ENCODE measurements around the gene MLLT1. TPM values are rescaled to one million over a fixed set of nuclear protein-coding genes. Genes with fewer than 3 reads are reported as not detected.

MLLT1 gene
- total RNA-seq, 1 experiment from 2014 or later, result 13.4 TPM

- peaks cover 70% of the 10 kb centered on the region for H3K36me3 ChIP-seq
- H3K27me3 ChIP-seq (replicated peaks), result no peaks in the 10 kb centered on the region
- no peak overlapping the region for H3K27ac ChIP-seq
- H3K4me3 ChIP-seq, result no peak overlapping the region
- no peak for DNase-seq (ENCODE audit: low read depth in 1 of 2, low spot score in 2 of 2)
- peaks cover 11% of the 10 kb centered on the region for H3K4me1 ChIP-seq (replicated peaks)
- no peaks in the 10 kb centered on the region for H3K9me3 ChIP-seq (replicated peaks)
These were observed 56.1 kb downstream of the MLLT1 start for GRCh38 chr19:6223461-6224307.

GRCh38 chr19:6222884-6223283, 56.9 kb downstream of the MLLT1 start:
- DNase-seq (ENCODE audit: low read depth in 1 of 2, low spot score in 2 of 2), result no peak
- no peaks in the 10 kb centered on the region for H3K27me3 ChIP-seq (replicated peaks)
- H3K4me1 ChIP-seq (replicated peaks), result peaks cover 7% of the 10 kb centered on the region
- peaks cover 74% of the 10 kb centered on the region for H3K36me3 ChIP-seq
- H3K27ac ChIP-seq, result no peak overlapping the region
- H3K9me3 ChIP-seq (replicated peaks), result no peaks in the 10 kb centered on the region
- H3K4me3 ChIP-seq, result no peak overlapping the region

GRCh38 chr19:6221878-6222746, 57.7 kb downstream of the MLLT1 start:
- no peak overlapping the region for H3K27ac ChIP-seq
- no peaks in the 10 kb centered on the region for H3K9me3 ChIP-seq (replicated peaks)
- H3K4me3 ChIP-seq, result no peak overlapping the region
- no peak for DNase-seq (ENCODE audit: low read depth in 1 of 2, low spot score in 2 of 2)
- peaks cover 6% of the 10 kb centered on the region for H3K4me1 ChIP-seq (replicated peaks)
- no peaks in the 10 kb centered on the region for H3K27me3 ChIP-seq (replicated peaks)
- peaks cover 74% of the 10 kb centered on the region for H3K36me3 ChIP-seq

GRCh38 chr19:6221220-6221877, 58.4 kb downstream of the MLLT1 start:
- Histone ChIP-seq H3K27ac (no peak overlapping the region), H3K4me1 (replicated peaks) (peaks cover 6% of the 10 kb centered on the region), H3K27me3 (replicated peaks) (no peaks in the 10 kb centered on the region), H3K4me3 (no peak overlapping the region), H3K36me3 (peaks cover 67% of the 10 kb centered on the region), H3K9me3 (replicated peaks) (no peaks in the 10 kb centered on the region)
- no peak for DNase-seq (ENCODE audit: low read depth in 1 of 2, low spot score in 2 of 2)

GRCh38 chr19:6220385-6221191, 59.2 kb downstream of the MLLT1 start:
- H3K4me3 ChIP-seq, result no peak overlapping the region
- no peaks in the 10 kb centered on the region for H3K9me3 ChIP-seq (replicated peaks)
- peaks cover 61% of the 10 kb centered on the region for H3K36me3 ChIP-seq
- H3K4me1 ChIP-seq (replicated peaks), result peaks cover 6% of the 10 kb centered on the region
- DNase-seq (ENCODE audit: low read depth in 1 of 2, low spot score in 2 of 2), result no peak
- no peaks in the 10 kb centered on the region for H3K27me3 ChIP-seq (replicated peaks)
- no peak overlapping the region for H3K27ac ChIP-seq

GRCh38 chr19:6219586-6220290, 60.0 kb downstream of the MLLT1 start:
- H3K9me3 ChIP-seq (replicated peaks), result no peaks in the 10 kb centered on the region
- H3K36me3 ChIP-seq, result peaks cover 61% of the 10 kb centered on the region
- H3K27me3 ChIP-seq (replicated peaks), result no peaks in the 10 kb centered on the region
- no peak overlapping the region for H3K4me3 ChIP-seq
- no peak overlapping the region for H3K27ac ChIP-seq
- peaks cover 6% of the 10 kb centered on the region for H3K4me1 ChIP-seq (replicated peaks)
- DNase-seq (ENCODE audit: low read depth in 1 of 2, low spot score in 2 of 2), result no peak

- Histone ChIP-seq H3K4me3 (no peak overlapping the region), H3K4me1 (replicated peaks) (peaks cover 6% of the 10 kb centered on the region)
- DNase-seq (ENCODE audit: low read depth in 1 of 2, low spot score in 2 of 2), result no peak
These were observed 60.6 kb downstream of the MLLT1 start for GRCh38 chr19:6219147-6219525.

GRCh38 chr19:6218491-6219146, 61.2 kb downstream of the MLLT1 start:
- H3K4me3 ChIP-seq, result no peak overlapping the region
- H3K27me3 ChIP-seq (replicated peaks), result no peaks in the 10 kb centered on the region
- H3K27ac ChIP-seq, result no peak overlapping the region
- peaks cover 58% of the 10 kb centered on the region for H3K36me3 ChIP-seq
- peaks cover 6% of the 10 kb centered on the region for H3K4me1 ChIP-seq (replicated peaks)
- peak; percentile 80 to 90 for DNase-seq (ENCODE audit: low read depth in 1 of 2, low spot score in 2 of 2)
- no peaks in the 10 kb centered on the region for H3K9me3 ChIP-seq (replicated peaks)

More at GRCh38 chr19:6219147-6219525, 60.6 kb downstream of the MLLT1 start:
- Histone ChIP-seq H3K27me3 (replicated peaks) (no peaks in the 10 kb centered on the region), H3K36me3 (peaks cover 61% of the 10 kb centered on the region), H3K9me3 (replicated peaks) (no peaks in the 10 kb centered on the region), H3K27ac (no peak overlapping the region)

GRCh38 chr19:6217752-6218334, 61.9 kb downstream of the MLLT1 start:
- Histone ChIP-seq H3K27me3 (replicated peaks) (no peaks in the 10 kb centered on the region), H3K4me1 (replicated peaks) (peaks cover 6% of the 10 kb centered on the region), H3K9me3 (replicated peaks) (no peaks in the 10 kb centered on the region), H3K27ac (no peak overlapping the region), H3K36me3 (peaks cover 58% of the 10 kb centered on the region), H3K4me3 (no peak overlapping the region)
- DNase-seq (ENCODE audit: low read depth in 1 of 2, low spot score in 2 of 2), result no peak

GRCh38 chr19:6216996-6217751, 62.6 kb downstream of the MLLT1 start:
- Histone ChIP-seq H3K27ac (no peak overlapping the region), H3K4me3 (no peak overlapping the region), H3K4me1 (replicated peaks) (peaks cover 6% of the 10 kb centered on the region), H3K9me3 (replicated peaks) (no peaks in the 10 kb centered on the region), H3K27me3 (replicated peaks) (no peaks in the 10 kb centered on the region), H3K36me3 (peaks cover 64% of the 10 kb centered on the region)
- no peak for DNase-seq (ENCODE audit: low read depth in 1 of 2, low spot score in 2 of 2)

GRCh38 chr19:6216236-6216995, 63.4 kb downstream of the MLLT1 start:
- Histone ChIP-seq H3K4me3 (no peak overlapping the region), H3K9me3 (replicated peaks) (no peaks in the 10 kb centered on the region), H3K27ac (no peak overlapping the region), H3K4me1 (replicated peaks) (peaks cover 6% of the 10 kb centered on the region), H3K36me3 (peaks cover 63% of the 10 kb centered on the region), H3K27me3 (replicated peaks) (no peaks in the 10 kb centered on the region)
- no peak for DNase-seq (ENCODE audit: low read depth in 1 of 2, low spot score in 2 of 2)
